PC-9 (cell line): Measurements from ENCODE around the gene TRIM34.

Source experiments
- EZH2 ChIP-seq: fragments of 200-600 bp; sonication (generic); IDR thresholded peaks from 2 replicates; pipeline ENCODE4 v1.8.0; 2017; ENCODE audit warnings: antibody characterized with exemption, low read depth
- TF ChIP-seq, protein P1 (sequence below): fragments of 200-600 bp; sonication (generic); conservative IDR thresholded peaks from 2 replicates; pipeline ENCODE4 v1.6.1; 2017; ENCODE audit warnings: mixed run types, antibody characterized with exemption, mild to moderate bottlenecking, moderate library complexity

DNA sequence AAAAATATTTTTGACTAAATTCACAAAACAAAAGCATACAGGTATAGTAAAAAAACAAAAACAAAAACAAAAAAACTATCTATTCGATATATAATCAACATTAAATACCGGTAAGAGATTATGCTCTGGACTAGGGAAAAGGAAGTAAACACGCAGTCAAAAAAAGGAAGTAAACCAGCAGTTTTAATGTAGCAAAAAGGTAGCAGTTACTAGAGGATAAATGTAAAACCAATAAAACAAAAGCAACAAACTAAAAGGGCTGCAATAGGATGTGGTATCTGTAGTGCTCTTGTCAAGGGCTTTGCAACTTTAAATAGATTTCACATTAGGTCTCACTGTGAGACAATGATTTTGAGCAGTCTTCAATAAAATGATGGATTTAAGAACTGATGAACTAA is 67.2 kb downstream of the TRIM34 start:
- TF ChIP-seq EZH2: no peak
- TF ChIP-seq, protein P1, sequence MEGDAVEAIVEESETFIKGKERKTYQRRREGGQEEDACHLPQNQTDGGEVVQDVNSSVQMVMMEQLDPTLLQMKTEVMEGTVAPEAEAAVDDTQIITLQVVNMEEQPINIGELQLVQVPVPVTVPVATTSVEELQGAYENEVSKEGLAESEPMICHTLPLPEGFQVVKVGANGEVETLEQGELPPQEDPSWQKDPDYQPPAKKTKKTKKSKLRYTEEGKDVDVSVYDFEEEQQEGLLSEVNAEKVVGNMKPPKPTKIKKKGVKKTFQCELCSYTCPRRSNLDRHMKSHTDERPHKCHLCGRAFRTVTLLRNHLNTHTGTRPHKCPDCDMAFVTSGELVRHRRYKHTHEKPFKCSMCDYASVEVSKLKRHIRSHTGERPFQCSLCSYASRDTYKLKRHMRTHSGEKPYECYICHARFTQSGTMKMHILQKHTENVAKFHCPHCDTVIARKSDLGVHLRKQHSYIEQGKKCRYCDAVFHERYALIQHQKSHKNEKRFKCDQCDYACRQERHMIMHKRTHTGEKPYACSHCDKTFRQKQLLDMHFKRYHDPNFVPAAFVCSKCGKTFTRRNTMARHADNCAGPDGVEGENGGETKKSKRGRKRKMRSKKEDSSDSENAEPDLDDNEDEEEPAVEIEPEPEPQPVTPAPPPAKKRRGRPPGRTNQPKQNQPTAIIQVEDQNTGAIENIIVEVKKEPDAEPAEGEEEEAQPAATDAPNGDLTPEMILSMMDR: no peak
